WERI-Rb-1 (cell line): ENCODE results near the gene DIP2B.

Experiments used
- DNase-seq: peaks from one replicate; pipeline ENCODE4 v3.0.0-alpha.2; 2020
- H3K27ac ChIP-seq: fragments of 250-450 bp; sonication (Bioruptor Pico); 2 replicates; pipeline ENCODE4 v1.5.1; 2020; ENCODE audit warnings: mild to moderate bottlenecking, moderate library complexity
- H3K27me3 ChIP-seq: fragments of 250-450 bp; sonication (Bioruptor Pico); 2 replicates; pipeline ENCODE4 v1.5.1; 2021; ENCODE audit warnings: mild to moderate bottlenecking, low read depth, moderate library complexity; ENCODE audit not compliant: insufficient read depth, severe bottlenecking
- H3K36me3 ChIP-seq: fragments of 250-450 bp; sonication (Bioruptor Pico); 2 replicates; pipeline ENCODE4 v1.5.1; 2020; ENCODE audit warnings: mild to moderate bottlenecking, moderate library complexity
- H3K4me3 ChIP-seq: 2 replicates; pipeline ENCODE4 v1.5.1; 2011; ENCODE audit warnings: low read depth, mild to moderate bottlenecking, control low read depth, low read length
- H3K9me3 ChIP-seq: fragments of 250-450 bp; sonication (Bioruptor Pico); 2 replicates; pipeline ENCODE4 v1.5.1; 2021; ENCODE audit warnings: mild to moderate bottlenecking, moderate library complexity; ENCODE audit not compliant: severe bottlenecking
- TF ChIP-seq, protein P1 (sequence below): IDR thresholded peaks from 2 replicates; pipeline ENCODE4 v1.5.1; 2011; ENCODE audit warnings: low read depth, mild to moderate bottlenecking, control low read depth, inconsistent platforms, low read length

The DIP2B gene

DNA sequence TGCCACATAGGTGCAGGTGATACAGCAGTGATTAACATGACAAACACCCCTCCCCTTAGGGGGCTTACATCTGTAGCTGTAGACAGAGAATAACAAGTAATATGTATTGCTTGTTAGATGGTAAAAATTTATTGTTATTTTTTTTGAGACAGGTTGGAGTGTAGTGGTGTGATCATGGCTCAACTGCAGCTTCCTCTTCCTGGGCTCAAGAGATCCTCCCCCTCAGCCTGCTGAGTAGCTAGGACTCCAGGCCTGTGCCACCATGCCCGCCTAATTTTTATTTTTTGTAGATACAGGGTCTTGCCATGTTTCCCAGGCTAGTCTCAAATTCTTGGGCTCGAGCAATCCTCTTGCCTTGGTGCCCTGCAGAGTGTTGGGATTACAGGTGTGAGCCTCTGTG lies 19.8 kb downstream of the DIP2B start:
- no peak overlapping the region for H3K4me3 ChIP-seq
- no peak overlapping the region for H3K27ac ChIP-seq
- H3K36me3 ChIP-seq: no peaks in the 10 kb centered on the region
- TF ChIP-seq, protein P1, sequence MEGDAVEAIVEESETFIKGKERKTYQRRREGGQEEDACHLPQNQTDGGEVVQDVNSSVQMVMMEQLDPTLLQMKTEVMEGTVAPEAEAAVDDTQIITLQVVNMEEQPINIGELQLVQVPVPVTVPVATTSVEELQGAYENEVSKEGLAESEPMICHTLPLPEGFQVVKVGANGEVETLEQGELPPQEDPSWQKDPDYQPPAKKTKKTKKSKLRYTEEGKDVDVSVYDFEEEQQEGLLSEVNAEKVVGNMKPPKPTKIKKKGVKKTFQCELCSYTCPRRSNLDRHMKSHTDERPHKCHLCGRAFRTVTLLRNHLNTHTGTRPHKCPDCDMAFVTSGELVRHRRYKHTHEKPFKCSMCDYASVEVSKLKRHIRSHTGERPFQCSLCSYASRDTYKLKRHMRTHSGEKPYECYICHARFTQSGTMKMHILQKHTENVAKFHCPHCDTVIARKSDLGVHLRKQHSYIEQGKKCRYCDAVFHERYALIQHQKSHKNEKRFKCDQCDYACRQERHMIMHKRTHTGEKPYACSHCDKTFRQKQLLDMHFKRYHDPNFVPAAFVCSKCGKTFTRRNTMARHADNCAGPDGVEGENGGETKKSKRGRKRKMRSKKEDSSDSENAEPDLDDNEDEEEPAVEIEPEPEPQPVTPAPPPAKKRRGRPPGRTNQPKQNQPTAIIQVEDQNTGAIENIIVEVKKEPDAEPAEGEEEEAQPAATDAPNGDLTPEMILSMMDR: no peak
- no peaks in the 10 kb centered on the region for H3K9me3 ChIP-seq
- no peak for DNase-seq
- no peaks in the 10 kb centered on the region for H3K27me3 ChIP-seq

DNA sequence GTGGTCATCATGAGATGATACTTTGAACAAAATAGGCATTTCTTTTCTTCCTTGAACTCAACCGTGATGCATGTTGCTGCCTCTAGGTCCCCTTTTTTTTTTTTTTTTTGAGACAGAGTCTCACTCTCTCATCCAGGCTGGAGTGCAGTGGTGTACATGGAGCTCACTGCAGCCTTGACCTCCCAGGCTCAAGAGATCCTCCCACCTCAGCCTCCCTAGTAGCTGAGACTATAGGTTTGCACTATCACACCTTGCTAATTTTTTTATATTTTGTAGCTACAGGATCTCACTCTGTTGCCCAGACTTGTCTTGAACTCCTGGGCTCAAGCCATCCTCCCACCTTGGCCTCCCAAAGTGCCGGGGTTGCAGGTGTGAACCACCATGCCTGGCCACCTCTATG lies 20.6 kb downstream of the DIP2B start:
- Histone ChIP-seq H3K4me3 (no peak overlapping the region), H3K27ac (no peak overlapping the region), H3K36me3 (no peaks in the 10 kb centered on the region), H3K27me3 (no peaks in the 10 kb centered on the region), H3K9me3 (no peaks in the 10 kb centered on the region)
- no peak for DNase-seq
- TF ChIP-seq, protein P1: no peak

DNA sequence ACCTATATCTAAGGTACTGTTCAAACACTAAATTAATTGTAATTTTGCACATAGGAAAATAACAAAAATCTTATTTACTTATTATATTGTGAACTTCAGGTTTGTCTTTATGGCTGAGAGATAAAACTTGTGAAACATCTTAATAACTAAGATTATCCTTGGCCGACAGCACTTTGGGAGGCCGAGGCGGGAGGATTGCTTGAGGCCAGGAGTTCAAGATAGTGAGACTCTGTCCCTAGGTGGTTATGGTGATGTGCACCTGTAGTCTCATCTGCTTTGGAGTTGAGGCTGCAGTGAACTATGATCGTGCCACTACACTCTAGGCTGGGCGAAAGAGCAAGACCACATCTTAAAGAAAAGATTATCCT lies 22.6 kb downstream of the DIP2B start:
- Histone ChIP-seq H3K4me3 (no peak overlapping the region), H3K9me3 (no peaks in the 10 kb centered on the region), H3K36me3 (no peaks in the 10 kb centered on the region), H3K27ac (no peak overlapping the region), H3K27me3 (no peaks in the 10 kb centered on the region)
- DNase-seq: no peak
- TF ChIP-seq, protein P1: no peak

DNA sequence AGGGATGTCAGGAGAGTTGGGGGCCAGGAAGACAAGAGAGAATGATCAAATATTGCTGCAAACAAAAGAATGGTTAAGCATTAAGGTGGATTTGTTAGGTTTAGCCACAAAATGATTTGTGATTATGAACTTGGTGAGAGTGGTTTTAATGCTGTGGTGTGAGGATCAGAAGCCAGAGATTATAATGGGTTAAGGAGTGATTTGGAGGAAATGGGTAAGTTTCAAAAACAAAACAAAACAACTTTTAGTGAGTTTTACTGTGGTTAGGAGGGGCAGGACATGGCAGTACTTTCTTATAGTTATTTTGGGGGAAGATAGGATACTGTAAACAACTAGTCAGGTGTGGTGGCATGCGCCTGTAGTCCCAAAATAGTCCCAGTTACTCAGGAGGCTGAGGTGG lies 24.0 kb downstream of the DIP2B start:
- H3K27ac ChIP-seq: no peak overlapping the region

DNA sequence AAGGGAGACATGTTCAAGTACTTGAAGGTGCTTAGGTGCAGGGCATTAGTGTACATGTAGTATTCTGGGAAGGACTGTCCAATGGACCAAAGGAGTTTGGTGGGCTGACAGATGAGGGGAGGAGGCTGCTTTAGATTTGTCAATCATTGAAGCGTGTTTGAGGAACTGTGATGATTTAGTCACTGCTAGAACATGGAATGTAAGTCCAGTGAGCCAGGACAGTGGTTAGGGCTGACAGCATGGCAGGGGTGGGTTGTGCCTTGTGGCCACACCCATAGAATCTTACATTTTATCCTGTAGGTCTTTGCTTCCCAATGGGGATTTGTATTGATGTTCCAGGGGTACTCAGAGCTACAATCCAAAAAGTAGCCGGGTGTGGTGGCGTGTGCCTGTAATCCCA lies 24.6 kb downstream of the DIP2B start:
- TF ChIP-seq, protein P1: no peak
- Histone ChIP-seq H3K36me3 (no peaks in the 10 kb centered on the region), H3K4me3 (no peak overlapping the region), H3K27me3 (no peaks in the 10 kb centered on the region), H3K9me3 (no peaks in the 10 kb centered on the region), H3K27ac (no peak overlapping the region)
- no peak for DNase-seq

More for the DNA sequence above, 24.0 kb downstream of the DIP2B start:
- no peaks in the 10 kb centered on the region for H3K27me3 ChIP-seq
- no peaks in the 10 kb centered on the region for H3K36me3 ChIP-seq
- DNase-seq: no peak
- TF ChIP-seq, protein P1: no peak
- H3K9me3 ChIP-seq: no peaks in the 10 kb centered on the region
- H3K4me3 ChIP-seq: no peak overlapping the region

DNA sequence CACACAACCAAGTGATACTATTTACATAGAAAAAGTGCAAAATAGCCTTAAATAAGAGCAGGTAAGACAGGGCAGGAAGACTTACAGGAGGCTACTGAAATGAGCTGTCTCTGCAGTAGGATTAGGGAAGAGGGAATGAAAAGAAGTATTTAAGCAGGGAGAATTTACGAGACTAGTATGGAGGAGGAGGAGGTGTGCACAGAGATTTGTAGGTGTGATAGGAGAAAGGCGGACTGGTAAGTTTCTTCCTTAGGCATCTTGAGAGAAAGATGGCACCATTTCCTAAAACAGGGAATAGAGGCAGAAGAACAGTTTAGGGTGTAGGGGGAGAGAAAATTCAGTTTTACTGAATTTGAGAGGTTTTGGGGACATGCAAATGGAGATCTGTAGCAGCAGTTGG lies 25.7 kb downstream of the DIP2B start:
- no peak for DNase-seq
- Histone ChIP-seq H3K36me3 (no peaks in the 10 kb centered on the region), H3K4me3 (no peak overlapping the region), H3K27ac (no peak overlapping the region), H3K9me3 (no peaks in the 10 kb centered on the region), H3K27me3 (no peaks in the 10 kb centered on the region)
- TF ChIP-seq, protein P1: no peak
